Breast epithelium (tissue), 3 donors: Measurements from ENCODE around the gene ZNF462.

Experiments
- CTCF ChIP-seq, 3 donors: fragments of 450-650 bp; IDR thresholded peaks; one replicate each; pipeline ENCODE4 v1.5.1; 2016 to 2017; ENCODE audit warnings: antibody characterized with exemption in 3 of 3, mild to moderate bottlenecking in 3 of 3, moderate library complexity in 3 of 3
- POLR2A ChIP-seq: fragments of 450-650 bp; IDR thresholded peaks from one replicate; pipeline ENCODE4 v1.6.1; 2016; ENCODE audit warnings: antibody characterized with exemption, mild to moderate bottlenecking, moderate library complexity
- POLR2AphosphoS5 ChIP-seq, 3 donors: sonication (generic); formaldehyde crosslinking; IDR thresholded peaks; one replicate each; pipeline ENCODE4 v1.6.1; 2017; ENCODE audit warnings: antibody characterized with exemption in 3 of 3

DNA sequence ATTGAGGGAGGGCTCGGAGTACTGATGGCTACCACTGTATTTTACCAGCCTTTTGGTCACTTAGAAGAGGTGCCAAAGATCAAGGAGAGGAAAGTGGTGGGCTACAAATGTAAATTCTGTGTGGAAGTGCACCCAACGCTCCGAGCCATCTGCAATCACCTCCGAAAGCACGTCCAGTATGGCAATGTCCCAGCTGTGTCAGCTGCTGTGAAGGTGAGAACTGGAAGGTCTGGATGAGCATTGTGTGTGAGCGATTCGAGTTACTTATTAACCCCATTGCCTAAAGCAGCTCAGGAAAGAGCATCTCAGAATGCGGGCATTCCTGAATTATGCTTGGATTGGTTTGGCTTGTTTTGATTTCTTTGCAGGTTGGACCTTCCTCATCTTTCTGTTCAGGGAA is 67.5 kb downstream of the ZNF462 start:
- TF ChIP-seq CTCF (IDR thresholded peaks at IDR 0.05): no peak
- TF ChIP-seq POLR2AphosphoS5 (IDR thresholded peaks at IDR 0.05): no peak
- TF ChIP-seq POLR2A: no peak
